GM21529 (cell line): ENCODE data around the gene ZSWIM8.
"Not testable (repeated sequence)": the region's sequence is repeated elsewhere in the genome, so short reads cannot be mapped to it uniquely, and the experiment has no call there.

Experiments
- ATAC-seq: cut with Tn5 transposase; IDR thresholded peaks from one replicate; pipeline ENCODE4 v1.9.1; 2021; ENCODE audit not compliant: unreplicated experiment

Gene ZSWIM8, protein sequence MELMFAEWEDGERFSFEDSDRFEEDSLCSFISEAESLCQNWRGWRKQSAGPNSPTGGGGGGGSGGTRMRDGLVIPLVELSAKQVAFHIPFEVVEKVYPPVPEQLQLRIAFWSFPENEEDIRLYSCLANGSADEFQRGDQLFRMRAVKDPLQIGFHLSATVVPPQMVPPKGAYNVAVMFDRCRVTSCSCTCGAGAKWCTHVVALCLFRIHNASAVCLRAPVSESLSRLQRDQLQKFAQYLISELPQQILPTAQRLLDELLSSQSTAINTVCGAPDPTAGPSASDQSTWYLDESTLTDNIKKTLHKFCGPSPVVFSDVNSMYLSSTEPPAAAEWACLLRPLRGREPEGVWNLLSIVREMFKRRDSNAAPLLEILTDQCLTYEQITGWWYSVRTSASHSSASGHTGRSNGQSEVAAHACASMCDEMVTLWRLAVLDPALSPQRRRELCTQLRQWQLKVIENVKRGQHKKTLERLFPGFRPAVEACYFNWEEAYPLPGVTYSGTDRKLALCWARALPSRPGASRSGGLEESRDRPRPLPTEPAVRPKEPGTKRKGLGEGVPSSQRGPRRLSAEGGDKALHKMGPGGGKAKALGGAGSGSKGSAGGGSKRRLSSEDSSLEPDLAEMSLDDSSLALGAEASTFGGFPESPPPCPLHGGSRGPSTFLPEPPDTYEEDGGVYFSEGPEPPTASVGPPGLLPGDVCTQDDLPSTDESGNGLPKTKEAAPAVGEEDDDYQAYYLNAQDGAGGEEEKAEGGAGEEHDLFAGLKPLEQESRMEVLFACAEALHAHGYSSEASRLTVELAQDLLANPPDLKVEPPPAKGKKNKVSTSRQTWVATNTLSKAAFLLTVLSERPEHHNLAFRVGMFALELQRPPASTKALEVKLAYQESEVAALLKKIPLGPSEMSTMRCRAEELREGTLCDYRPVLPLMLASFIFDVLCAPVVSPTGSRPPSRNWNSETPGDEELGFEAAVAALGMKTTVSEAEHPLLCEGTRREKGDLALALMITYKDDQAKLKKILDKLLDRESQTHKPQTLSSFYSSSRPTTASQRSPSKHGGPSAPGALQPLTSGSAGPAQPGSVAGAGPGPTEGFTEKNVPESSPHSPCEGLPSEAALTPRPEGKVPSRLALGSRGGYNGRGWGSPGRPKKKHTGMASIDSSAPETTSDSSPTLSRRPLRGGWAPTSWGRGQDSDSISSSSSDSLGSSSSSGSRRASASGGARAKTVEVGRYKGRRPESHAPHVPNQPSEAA (N-terminal part only)

DNA sequence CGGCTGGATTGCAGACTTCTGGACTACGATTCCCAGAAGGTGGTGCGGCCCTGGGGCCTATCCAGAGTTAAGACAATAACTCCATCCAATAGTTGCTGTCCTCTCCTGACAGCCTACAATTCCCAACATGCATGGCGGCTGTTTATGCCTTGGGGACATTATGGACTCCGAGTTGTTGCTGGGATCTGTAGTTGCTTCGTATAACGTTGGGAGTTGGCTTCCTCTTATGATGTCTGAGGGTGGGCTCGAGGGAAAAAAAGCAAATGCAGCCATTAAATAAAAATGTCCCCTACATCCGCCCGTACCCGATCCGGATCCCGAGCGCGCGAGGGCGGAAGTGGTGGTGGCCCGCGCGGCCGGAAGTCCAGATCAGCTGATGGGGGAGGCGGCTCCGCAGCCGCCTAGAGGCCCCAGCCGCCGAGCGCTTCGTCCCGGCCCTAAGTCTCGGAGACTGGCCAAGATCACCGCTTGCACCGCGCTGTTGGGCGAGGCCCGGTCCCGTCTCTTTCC, at the start of gene ZSWIM8:
TSS of gene ZSWIM8 (plus strand) at position 396 of the 510 bp plus-strand sequence. CDS start 273 bp downstream, outside the sequence.
- ATAC-seq = peak; percentile 74

DNA sequence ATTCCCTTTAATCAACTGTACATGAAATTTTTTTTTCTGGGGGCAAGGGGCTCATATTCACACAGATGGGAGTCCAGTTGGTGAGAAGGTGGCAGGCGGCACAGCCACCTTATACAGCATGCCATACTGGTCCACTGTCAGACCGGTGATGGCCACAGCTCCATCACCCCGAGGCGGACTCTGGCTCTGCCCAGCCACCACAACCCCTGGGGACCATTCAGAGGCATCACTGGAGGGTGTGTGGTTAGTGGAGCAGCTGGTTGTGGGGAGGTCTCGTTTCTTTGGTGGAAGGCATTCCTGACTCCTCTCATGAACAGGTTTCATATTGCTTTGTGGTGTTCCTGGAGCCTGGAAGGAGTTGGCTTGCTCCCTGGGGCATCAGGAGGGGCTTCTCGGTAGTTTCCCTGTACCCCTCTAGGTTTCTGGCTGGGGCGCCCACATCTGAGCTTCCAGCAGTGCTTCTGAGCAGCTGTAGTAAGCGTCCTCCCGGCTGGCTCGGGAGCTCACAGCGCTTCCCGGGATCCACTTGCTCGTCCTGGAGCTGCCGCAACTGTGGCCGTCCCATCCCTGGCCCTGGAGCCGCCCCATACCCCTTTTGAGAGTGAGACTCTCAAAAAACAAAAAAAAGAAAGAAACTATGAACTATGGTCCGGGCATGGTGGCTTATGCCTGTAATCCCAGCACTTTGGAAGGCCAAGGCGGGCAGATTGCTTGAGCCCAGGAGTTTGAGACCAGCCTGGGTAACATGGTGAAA, 44.7 kb upstream of the ZSWIM8 start:
- not testable (repeated sequence) for ATAC-seq

DNA sequence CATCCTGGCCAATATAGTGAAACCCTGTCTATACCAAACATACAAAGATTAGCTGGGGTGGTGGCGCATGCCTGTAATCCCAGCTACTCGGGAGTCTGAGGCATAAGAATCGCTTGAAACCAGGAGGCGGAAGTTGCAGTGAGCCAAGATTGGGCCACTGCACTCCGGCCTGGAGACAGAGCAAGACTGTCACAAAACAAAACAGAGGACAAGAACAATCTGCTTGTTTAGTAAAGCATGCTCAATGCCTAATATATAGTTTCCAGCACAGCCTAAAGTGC, 43.0 kb upstream of the ZSWIM8 start:
- no peak for ATAC-seq

DNA sequence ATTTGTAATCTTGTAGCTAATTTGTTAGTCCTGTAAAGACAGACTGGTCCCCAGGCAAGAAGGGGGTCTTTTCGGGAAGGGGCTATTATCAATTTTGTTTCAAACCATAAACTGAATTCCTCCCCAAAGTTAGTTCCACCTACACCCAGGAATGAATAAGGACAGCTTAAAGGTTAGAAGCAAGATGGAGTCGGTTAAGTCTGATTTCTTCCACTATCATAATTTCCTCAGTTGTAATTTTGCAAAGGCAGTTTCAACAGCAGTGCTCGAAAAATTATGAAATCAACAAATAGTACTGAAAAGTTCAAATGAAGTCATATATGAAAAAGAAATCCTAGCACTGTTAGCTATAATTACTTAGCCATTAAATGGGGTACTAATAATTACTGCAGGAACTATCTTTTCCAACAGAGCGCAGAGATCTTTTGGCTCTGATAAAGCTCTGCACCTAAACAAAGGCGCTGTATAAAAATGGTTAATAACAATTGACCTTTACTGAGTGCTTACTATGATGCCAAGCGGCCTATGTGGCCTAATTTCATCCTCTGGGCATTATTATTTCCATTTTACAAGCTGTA, 42.0 kb upstream of the ZSWIM8 start:
- ATAC-seq = no peak

DNA sequence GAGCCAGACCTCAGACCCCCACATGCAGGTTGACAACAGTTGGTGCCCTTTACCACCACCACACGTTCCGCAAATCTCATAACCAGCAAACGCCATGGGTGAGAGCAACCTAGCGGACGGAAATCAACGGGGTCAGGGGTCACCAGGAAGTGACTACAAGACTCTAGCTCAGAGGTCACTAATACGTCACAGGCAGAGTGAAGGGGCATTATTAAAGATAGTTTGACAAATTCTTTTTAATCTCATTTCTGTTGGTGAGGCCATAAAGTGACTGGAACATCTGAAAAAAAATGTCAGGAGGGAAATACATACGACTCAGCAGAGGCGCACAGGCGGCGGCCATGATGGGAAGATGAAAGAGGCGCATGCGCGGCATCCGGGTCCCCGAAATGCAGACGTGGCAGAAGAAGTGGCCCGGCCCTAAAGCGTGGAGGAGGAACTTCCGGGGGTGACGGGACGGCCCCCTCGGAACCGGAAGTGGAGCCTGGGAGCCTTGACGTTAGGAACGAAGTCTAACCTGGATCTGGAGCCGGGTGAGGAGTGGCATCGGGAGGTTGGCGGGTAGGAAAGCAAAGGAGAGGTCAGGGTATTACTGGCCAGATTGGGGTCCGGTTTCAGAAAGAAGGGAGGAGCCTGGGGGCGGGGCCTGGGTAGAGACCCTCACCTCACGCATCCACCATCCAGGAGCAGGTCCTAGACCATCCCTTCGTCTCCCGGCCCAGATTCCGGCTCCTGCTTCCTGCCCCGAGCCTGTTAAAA, 41.3 kb upstream of the ZSWIM8 start, which contains the start of gene SEC24C:
TSS of gene SEC24C (plus strand) at position 468 of the 759 bp plus-strand sequence. CDS start 2,461 bp downstream, outside the sequence.
- peak; percentile 86 for ATAC-seq

DNA sequence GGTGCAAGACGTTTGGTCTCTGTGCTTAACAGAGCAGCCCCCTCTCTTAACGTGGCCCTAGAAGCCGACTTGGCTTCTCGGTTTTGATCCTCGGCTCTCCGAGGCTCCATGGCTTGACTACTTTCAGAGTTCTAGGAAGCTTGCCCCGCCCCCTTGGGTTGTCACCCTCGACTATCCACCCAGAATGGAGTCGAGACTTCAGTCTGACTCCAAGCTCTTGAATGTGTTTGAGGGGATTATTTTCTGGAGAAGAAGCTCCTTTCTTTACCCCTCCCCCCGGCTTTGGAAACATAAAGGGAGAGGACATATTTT, 40.8 kb upstream of the ZSWIM8 start:
- peak; percentile 27 for ATAC-seq

DNA sequence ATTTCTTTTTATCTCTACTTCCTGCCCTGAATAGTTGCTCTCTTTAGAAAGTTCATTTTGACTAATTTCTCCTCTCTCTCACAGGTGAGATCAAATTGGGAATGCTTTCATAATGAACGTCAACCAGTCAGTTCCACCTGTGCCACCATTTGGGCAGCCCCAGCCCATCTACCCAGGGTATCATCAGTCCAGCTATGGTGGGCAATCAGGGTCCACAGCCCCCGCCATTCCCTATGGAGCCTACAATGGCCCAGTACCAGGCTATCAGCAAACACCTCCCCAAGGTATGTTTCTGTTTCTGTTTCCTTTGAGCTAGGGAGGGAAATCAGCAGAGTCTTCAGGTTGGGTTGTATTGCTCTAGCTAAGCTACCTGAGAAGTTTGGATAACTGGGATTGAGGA, 38.7 kb upstream of the ZSWIM8 start:
- no peak for ATAC-seq

DNA sequence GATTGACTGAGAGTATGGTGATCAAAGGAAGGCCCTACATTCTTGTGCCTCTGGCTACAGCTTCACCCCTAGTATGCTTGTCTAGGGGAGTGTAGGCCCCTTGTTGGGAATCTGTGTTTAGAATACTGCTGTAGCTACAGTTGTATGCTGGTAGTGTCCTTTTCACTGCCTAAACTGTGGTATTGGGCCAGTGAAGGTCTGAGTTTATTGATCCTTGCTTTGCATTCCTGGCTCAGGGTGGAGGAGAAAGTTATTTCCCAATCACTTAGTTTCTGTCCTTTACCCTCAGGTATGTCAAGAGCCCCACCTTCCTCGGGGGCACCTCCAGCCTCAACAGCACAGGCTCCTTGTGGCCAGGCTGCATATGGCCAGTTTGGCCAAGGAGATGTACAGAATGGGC, 34.6 kb upstream of the ZSWIM8 start:
- no peak for ATAC-seq

DNA sequence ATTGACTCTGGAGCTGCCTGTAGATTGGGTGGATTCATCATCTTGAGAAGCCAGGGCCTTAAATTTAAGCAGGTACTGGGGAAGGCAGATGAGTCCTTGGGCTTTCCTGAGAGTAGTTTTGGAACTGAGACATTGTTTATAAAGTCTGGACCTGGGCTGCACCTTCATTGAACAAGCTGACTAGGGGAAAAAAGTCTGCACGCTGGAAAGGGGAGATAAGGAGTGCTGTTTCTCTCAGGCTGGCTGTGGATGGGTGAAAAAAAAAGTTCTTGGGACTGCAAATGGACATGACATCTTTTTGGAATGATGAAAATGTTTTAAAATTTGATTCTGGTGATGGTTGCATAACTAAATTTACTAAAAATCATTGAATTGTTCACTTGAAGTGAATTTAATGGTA, 29.2 kb upstream of the ZSWIM8 start:
- ATAC-seq = no peak

DNA sequence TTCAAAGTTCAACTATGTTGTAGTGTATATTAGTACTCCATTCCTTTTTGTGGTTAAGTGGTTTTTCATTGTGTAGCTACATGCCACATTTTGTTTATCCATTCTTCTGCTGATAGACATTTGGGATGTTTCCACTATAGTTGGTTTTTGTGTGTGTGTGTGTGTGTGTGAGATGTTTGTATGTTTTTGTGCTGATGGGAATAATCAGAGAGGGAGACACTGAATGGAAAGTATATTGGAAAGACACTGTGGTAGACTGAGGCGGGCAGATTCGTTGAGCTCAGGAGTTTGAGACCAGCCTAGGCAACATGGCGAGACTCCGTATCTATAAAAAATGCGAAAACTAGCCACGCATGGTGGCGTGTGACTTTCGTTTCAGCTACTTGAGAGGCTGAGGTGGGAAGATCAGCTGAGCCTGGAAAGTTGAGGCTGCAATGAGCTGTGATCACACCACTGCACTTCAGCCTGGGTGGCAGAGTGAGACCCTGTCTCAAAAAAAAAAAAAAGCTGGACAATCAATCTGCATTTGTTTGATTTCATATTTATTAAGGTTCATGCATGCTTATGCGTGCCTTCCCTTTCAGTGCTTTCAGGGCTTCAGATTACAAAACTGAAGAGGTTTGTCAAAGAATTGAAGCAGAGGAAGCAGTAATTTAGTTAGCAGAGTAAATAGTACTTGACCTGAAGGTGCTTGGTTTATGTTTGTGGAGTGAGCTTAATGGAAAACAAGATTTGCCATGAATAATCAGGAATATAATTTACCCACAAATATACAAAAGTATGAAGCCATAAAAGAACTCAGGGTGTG, 26.5 kb upstream of the ZSWIM8 start:
- ATAC-seq = no peak

DNA sequence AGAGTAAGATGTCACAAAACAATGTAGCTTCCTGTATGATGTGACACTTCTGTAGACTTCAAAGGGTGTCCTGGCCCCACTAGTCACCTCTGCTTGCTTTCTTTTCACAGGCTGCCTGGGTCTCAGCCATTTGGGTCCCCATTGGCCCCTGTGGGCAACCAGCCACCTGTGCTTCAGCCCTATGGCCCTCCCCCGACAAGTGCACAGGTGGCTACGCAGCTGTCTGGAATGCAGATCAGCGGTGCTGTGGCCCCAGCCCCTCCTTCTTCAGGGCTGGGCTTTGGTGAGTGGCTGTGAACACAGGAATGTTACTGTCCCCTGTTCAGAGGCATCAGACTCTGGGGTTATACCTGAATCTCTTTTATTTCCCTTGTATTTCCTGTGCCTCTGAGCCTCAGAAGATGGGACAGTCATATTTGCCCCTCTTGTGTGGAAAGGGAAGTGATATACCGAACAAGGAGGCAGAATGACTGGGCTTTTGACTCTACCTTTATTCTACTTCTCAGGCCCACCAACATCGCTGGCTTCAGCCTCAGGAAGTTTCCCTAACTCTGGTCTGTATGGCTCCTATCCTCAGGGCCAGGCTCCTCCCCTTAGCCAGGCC, 25.8 kb upstream of the ZSWIM8 start:
- no peak for ATAC-seq

DNA sequence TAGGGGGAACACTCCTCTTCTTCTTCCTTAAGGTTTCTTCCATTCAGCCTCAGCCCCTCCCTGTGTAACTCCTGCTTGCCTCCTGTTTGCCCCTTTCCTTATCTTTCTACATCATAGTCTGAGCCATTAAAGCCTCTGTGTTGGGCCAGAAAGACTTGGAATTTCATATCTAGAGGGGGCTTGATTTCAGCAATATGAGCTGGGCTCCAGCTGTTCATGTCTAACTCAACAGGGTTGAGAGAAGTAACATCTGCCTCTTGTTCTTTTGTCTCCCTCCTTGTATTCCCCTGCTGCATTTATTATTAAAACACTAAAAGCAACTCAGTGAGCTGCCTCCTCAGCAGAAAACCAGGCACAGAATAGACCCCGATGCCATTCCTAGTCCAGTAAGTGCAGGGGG, 23.6 kb upstream of the ZSWIM8 start:
- no peak for ATAC-seq

DNA sequence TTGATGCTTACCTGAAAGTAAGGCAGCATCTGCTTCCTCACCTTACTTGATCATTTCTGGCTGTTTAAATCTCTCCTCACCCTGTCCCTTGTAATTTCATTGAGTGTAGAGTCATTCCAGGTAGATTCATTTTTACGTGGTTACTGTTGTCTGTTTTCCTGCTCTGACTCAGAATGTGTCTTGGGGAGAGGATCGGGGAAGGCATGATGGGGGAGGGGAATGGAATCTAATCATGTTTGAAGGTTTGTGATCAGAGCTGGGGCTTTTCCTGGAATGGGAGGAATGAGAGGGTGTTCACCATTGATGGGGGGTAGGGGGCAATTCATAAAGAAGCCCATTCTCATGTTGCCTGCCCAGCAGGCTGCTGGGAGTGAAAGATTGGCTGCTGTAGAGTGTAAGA, 22.5 kb upstream of the ZSWIM8 start:
- ATAC-seq = no peak

DNA sequence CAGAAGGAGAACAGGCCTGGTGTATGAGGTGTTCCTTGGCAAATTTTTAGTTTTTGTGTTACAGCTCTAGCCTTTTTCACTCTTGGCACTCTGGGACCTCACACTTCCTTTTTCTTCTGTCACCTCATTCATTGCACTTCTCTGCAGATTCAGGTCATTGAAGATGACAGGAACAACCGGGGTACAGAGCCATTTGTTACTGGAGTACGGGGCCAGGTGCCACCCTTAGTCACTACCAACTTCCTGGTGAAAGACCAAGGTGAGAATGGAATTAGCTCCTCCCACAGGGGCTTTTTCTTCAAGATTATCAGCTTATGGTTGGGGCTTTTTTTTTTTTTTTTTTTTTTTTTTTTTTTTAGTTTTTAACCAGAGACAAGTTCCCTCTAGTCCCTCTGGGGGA, 22.1 kb upstream of the ZSWIM8 start:
- no peak for ATAC-seq

DNA sequence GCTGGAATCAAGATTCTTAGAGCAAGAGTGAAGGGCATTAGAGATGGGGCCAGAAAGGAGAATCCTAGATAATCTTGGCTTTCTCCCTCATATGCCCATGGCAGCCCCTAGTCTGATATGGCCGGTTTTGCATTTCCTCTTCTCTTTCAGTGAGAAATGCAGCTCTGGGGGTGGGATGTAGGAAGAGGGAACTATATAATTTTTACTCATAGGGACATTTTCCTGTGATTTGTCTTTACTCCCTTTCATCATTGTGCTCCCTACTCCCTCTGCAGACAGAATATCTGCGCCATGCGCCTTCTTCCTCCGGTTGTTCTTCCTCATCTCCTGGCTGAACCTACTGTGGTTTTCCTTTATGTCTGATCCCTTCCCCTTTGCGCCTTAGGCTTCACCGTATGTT, 20.3 kb upstream of the ZSWIM8 start:
- no peak for ATAC-seq

DNA sequence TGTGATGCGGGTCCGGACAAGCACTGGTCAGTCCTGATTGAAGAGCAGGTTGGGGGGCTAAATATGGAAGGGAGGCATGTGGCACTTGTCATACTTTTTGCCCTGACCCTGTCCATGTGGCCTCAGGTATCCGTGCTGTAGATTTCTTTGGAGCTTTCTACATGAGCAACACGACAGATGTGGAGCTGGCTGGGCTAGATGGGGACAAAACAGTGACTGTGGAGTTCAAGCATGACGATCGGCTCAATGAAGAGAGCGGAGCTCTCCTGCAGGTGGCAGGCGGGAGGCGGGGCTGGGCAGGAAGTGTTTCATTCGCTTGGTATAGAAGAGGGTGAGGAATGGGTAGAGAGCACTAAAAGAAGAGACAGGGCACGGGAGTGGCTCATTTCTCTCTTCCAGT, 16.5 kb upstream of the ZSWIM8 start:
- ATAC-seq = no peak

DNA sequence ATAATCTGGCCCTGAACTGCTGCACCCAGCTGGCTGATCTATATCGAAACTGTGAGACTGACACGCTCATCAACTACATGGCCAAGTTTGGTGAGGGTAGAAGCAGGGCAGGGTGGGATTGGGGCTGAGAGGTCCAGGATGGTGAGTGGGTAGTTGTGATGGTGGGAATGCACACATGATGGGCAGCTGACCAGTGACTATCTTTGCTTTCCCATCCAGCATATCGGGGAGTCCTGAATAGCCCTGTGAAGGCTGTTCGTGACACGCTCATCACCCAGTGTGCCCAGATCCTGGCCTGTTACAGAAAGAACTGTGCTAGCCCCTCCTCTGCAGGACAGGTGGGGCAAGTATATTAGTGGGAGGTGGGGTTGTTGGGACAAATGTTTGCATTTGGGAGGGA, 16.0 kb upstream of the ZSWIM8 start:
- ATAC-seq = no peak

DNA sequence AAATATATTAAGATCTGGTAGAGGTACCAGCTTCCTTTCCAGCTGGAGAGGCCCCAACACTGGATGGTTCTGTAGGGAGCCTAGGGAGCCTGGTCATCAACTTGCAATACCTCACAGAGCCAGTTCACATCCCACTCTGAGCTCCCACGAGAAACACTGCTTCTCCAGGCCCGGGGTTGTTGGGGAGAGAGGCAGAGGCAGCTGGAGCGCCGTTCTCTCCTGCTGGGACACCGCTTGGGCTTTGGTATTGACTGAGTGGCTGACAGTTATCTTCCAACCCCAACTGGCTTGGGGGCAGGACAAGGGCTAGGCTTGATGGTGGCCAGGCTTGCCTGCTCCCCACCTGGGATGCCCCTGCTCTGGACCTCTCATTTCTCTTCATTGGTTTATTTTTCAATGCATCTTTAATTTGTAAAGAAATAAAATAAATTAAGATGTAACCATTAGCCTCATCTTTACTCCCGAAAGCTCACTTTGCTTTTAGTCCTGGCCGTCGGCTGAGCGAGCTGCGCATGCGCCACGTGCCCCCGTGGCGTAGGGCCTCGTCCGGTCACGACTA, 13.6 kb upstream of the ZSWIM8 start:
- peak; percentile 7 for ATAC-seq
